H1 (cell line): Measurements from ENCODE around the gene DDC. TPM values are rescaled to one million over a fixed set of nuclear protein-coding genes. Genes with fewer than 3 reads are reported as not detected.

Source experiments
- CTCF ChIA-PET: fragments of 300-600 bp; sonication (Branson Sonifier 250); formaldehyde crosslinking; loops from one replicate; lab custom pipeline; 2021; ENCODE audit not compliant: partially characterized antibody; lab: Charles Lee
- POLR2A ChIA-PET: fragments of 300-600 bp; sonication (Branson Sonifier 250); formaldehyde crosslinking; loops from one replicate; lab custom pipeline; 2021; ENCODE audit warnings: inconsistent platforms; ENCODE audit not compliant: partially characterized antibody; lab: Charles Lee
- DNase-seq, 2 experiments: peaks; one replicate each; pipeline versions ENCODE4 v3.0.0 to v3.0.0-alpha.2; 2010 to 2022; ENCODE audit warnings: low spot score in 2 of 2, low read depth in 1 of 2, mixed read lengths in 1 of 2
- FAIRE-seq: peaks from 2 replicates; lab custom pipeline; 2011; peaks lifted over from hg19 to GRCh38; lab: Jason Lieb, UNC
- H2AFZ ChIP-seq: 2 replicates; pipeline ENCODE4 v1.8.1; 2012; ENCODE audit warnings: low read length, inconsistent platforms
- H2AK5ac ChIP-seq: 2 replicates; pipeline ENCODE4 v1.6.1; 2013; ENCODE audit warnings: low read depth, low read length
- H2BK120ac ChIP-seq: replicated peaks from 2 replicates; pipeline ENCODE3; 2013; ENCODE audit warnings: low read depth, low read length, inconsistent platforms
- H2BK12ac ChIP-seq: 2 replicates; pipeline ENCODE4 v1.6.1; 2013; ENCODE audit warnings: low read depth, low read length
- H2BK15ac ChIP-seq: 2 replicates; pipeline ENCODE4 v1.6.1; 2013; ENCODE audit warnings: low read length
- H2BK20ac ChIP-seq: 2 replicates; pipeline ENCODE4 v1.6.1; 2013; ENCODE audit warnings: low read length
- H2BK5ac ChIP-seq: 2 replicates; pipeline ENCODE4 v1.6.1; 2013; ENCODE audit warnings: low read depth, low read length
- H3K14ac ChIP-seq: 2 replicates; pipeline ENCODE4 v1.6.1; 2013; ENCODE audit warnings: inconsistent platforms; ENCODE audit not compliant: insufficient read length
- H3K18ac ChIP-seq: 2 replicates; pipeline ENCODE4 v1.6.1; 2013; ENCODE audit warnings: low read length; ENCODE audit errors: extremely low read depth
- H3K23ac ChIP-seq: 2 replicates; pipeline ENCODE4 v1.6.1; 2013; ENCODE audit warnings: inconsistent platforms; ENCODE audit not compliant: insufficient read length
- H3K23me2 ChIP-seq: 2 replicates; pipeline ENCODE4 v1.6.1; 2013; ENCODE audit warnings: low read depth, low read length
- H3K27ac ChIP-seq: 2 replicates; pipeline ENCODE4 v1.6.1; 2011; ENCODE audit warnings: low read depth, low read length, inconsistent platforms
- H3K27me3 ChIP-seq, 4 experiments: replicated peaks in 1 of 4; 1 replicate in 1 of 4; 2 replicates in 3 of 4; pipeline versions ENCODE4 v1.6.1 to v1.8.1; 2011 to 2013; ENCODE audit warnings: low read length in 3 of 4, mild to moderate bottlenecking in 3 of 4, inconsistent platforms in 2 of 4, mixed read lengths in 2 of 4, moderate library complexity in 1 of 4; ENCODE audit not compliant: control insufficient read depth in 3 of 4, insufficient read depth in 3 of 4; ENCODE audit errors: extremely low read depth in 1 of 4
- H3K36me3 ChIP-seq, 4 experiments: 2 replicates each; pipeline versions ENCODE4 v1.6.1 to v1.8.1; 2011 to 2013; ENCODE audit warnings: mild to moderate bottlenecking in 4 of 4, low read length in 3 of 4, moderate library complexity in 2 of 4, control low read depth in 1 of 4, inconsistent platforms in 1 of 4; ENCODE audit not compliant: insufficient read depth in 4 of 4, control insufficient read depth in 2 of 4
- H3K4ac ChIP-seq: replicated peaks from 2 replicates; pipeline ENCODE3; 2013; ENCODE audit warnings: low read length, low read depth, mixed read lengths, inconsistent platforms; ENCODE audit not compliant: insufficient read length
- H3K4me1 ChIP-seq, 4 experiments: replicated peaks in 1 of 4; 1 replicate in 1 of 4; 2 replicates in 3 of 4; pipeline versions ENCODE4 v1.6.1 to v1.8.1; 2011 to 2013; ENCODE audit warnings: low read length in 3 of 4, inconsistent platforms in 2 of 4, mixed read lengths in 1 of 4; ENCODE audit not compliant: insufficient read depth in 4 of 4, control insufficient read depth in 3 of 4
- H3K4me2 ChIP-seq, 2 experiments: 2 replicates each; pipeline versions ENCODE4 v1.6.1 to v1.8.1; 2011 to 2013; ENCODE audit warnings: low read depth in 2 of 2, low read length in 2 of 2, control low read depth in 1 of 2, inconsistent platforms in 1 of 2, mild to moderate bottlenecking in 1 of 2; ENCODE audit not compliant: insufficient read depth in 1 of 2
- H3K4me3 ChIP-seq, 4 experiments: fragments of 200-600, 300-600 bp in 1 of 4; sonication (generic), shearing (Covaris generic), sonication (Bioruptor Twin) in 1 of 4; 2 replicates each; pipeline versions ENCODE4 v1.5.1 to v1.8.1; 2011 to 2016; ENCODE audit warnings: low read length in 4 of 4, low read depth in 3 of 4, control low read depth in 2 of 4, inconsistent platforms in 2 of 4, mild to moderate bottlenecking in 2 of 4, mixed read lengths in 1 of 4, moderate library complexity in 1 of 4; ENCODE audit not compliant: insufficient read depth in 2 of 4; ENCODE audit errors: extremely low read depth in 1 of 4
- H3K56ac ChIP-seq: replicated peaks from 2 replicates; pipeline ENCODE3; 2013; ENCODE audit warnings: low read depth, mild to moderate bottlenecking, mixed read lengths, low read length, inconsistent platforms; ENCODE audit not compliant: insufficient read length
- H3K79me1 ChIP-seq: 2 replicates; pipeline ENCODE4 v1.6.1; 2013; ENCODE audit warnings: low read depth, low read length, control low read depth
- H3K79me2 ChIP-seq, 2 experiments: 2 replicates each; pipeline versions ENCODE4 v1.6.1 to v1.8.1; 2012 to 2013; ENCODE audit warnings: low read length in 2 of 2, mild to moderate bottlenecking in 2 of 2, inconsistent platforms in 1 of 2; ENCODE audit not compliant: insufficient read depth in 2 of 2, control insufficient read depth in 1 of 2
- H3K9ac ChIP-seq, 4 experiments: replicated peaks in 1 of 4; 1 replicate in 1 of 4; 2 replicates in 3 of 4; pipeline versions ENCODE4 v1.6.1 to v1.8.1; 2011 to 2013; ENCODE audit warnings: low read depth in 3 of 4, low read length in 3 of 4, control low read depth in 2 of 4, mild to moderate bottlenecking in 2 of 4, moderate library complexity in 2 of 4, inconsistent platforms in 1 of 4; ENCODE audit errors: extremely low read depth in 1 of 4
- H3K9me3 ChIP-seq, 2 experiments: 2 replicates each; pipeline versions ENCODE4 v1.6.1 to v1.8.1; 2012 to 2013; ENCODE audit warnings: mild to moderate bottlenecking in 2 of 2, moderate library complexity in 2 of 2, control low read depth in 1 of 2, inconsistent platforms in 1 of 2, low read depth in 1 of 2, low read length in 1 of 2, mixed read lengths in 1 of 2; ENCODE audit not compliant: insufficient read depth in 2 of 2
- H4K20me1 ChIP-seq, 2 experiments: replicated peaks in 1 of 2; 2 replicates each; pipeline versions ENCODE3 to v1.8.1; 2011 to 2013; ENCODE audit warnings: inconsistent platforms in 2 of 2, low read length in 2 of 2, mild to moderate bottlenecking in 1 of 2; ENCODE audit not compliant: insufficient read depth in 2 of 2, control insufficient read depth in 1 of 2
- H4K5ac ChIP-seq: 2 replicates; pipeline ENCODE4 v1.6.1; 2013; ENCODE audit warnings: low read length, low read depth, mixed read lengths, inconsistent platforms; ENCODE audit not compliant: insufficient read length
- H4K8ac ChIP-seq: 2 replicates; pipeline ENCODE4 v1.8.0; 2013; ENCODE audit warnings: mild to moderate bottlenecking, moderate library complexity, low read length, inconsistent platforms; ENCODE audit not compliant: insufficient read depth; ENCODE audit errors: extremely low read depth
- H4K91ac ChIP-seq: replicated peaks from 2 replicates; pipeline ENCODE3; 2013; ENCODE audit warnings: low read length, mixed read lengths, inconsistent platforms; ENCODE audit not compliant: insufficient read length
- CEBPB ChIP-seq: IDR thresholded peaks from 2 replicates; pipeline ENCODE4 v1.6.1; 2012; ENCODE audit warnings: low read depth, low read length
- CHD1 ChIP-seq: IDR thresholded peaks from 2 replicates; pipeline ENCODE4 v1.6.1; 2012; ENCODE audit warnings: low read depth, low read length, improper control_type of control experiment
- HDAC2 ChIP-seq, 2 experiments: fragments of 300-600 bp in 1 of 2; sonication (generic) in 1 of 2; IDR thresholded peaks; 2 replicates each; pipeline ENCODE4 v1.6.1; 2011 to 2012; ENCODE audit warnings: low read depth in 2 of 2, low read length in 2 of 2, mild to moderate bottlenecking in 2 of 2, moderate library complexity in 2 of 2, borderline replicate concordance in 1 of 2, inconsistent platforms in 1 of 2
- KDM1A ChIP-seq: fragments of 200-600, 300-600 bp; sonication (generic); IDR thresholded peaks from 2 replicates; pipeline ENCODE4 v1.7.1; 2016; ENCODE audit warnings: mild to moderate bottlenecking, low read length, borderline replicate concordance
- NRF1 ChIP-seq: IDR thresholded peaks from 2 replicates; pipeline ENCODE4 v1.6.1; 2011; ENCODE audit warnings: mild to moderate bottlenecking, low read depth, low read length, improper control_type of control experiment
- PHF8 ChIP-seq: fragments of 200-600 bp; sonication (generic); conservative IDR thresholded peaks from 2 replicates; pipeline ENCODE4 v1.7.1; 2012; ENCODE audit warnings: low read depth, mild to moderate bottlenecking, inconsistent platforms, low read length, moderate library complexity
- POLR2AphosphoS5 ChIP-seq: IDR thresholded peaks from 2 replicates; pipeline ENCODE4 v1.6.1; 2011; ENCODE audit warnings: low read depth, low read length
- POU5F1 ChIP-seq: IDR thresholded peaks from 2 replicates; pipeline ENCODE4 v1.6.1; 2011; ENCODE audit warnings: low read depth, mild to moderate bottlenecking, low read length, moderate library complexity
- RAD21 ChIP-seq, 2 experiments: IDR thresholded peaks in 1 of 2; conservative IDR thresholded peaks in 1 of 2; 2 replicates each; pipeline ENCODE4 v1.6.1; 2011; ENCODE audit warnings: low read depth in 2 of 2, low read length in 2 of 2, improper control_type of control experiment in 1 of 2, inconsistent platforms in 1 of 2, mild to moderate bottlenecking in 1 of 2, moderate library complexity in 1 of 2
- SAP30 ChIP-seq: fragments of 300-600 bp; sonication (generic); IDR thresholded peaks from 2 replicates; pipeline ENCODE4 v1.7.1; 2012; ENCODE audit warnings: low read length, moderate library complexity, mild to moderate bottlenecking, inconsistent platforms; ENCODE audit not compliant: insufficient read depth, insufficient replicate concordance
- SIX5 ChIP-seq: IDR thresholded peaks from 2 replicates; pipeline ENCODE4 v1.6.1; 2011; ENCODE audit warnings: mild to moderate bottlenecking, low read depth, low read length
- SRF ChIP-seq: IDR thresholded peaks from 2 replicates; pipeline ENCODE4 v1.6.1; 2011; ENCODE audit warnings: mild to moderate bottlenecking, low read depth, low read length, moderate library complexity
- TCF12 ChIP-seq: IDR thresholded peaks from 2 replicates; pipeline ENCODE4 v1.6.1; 2011; ENCODE audit warnings: low read depth, mild to moderate bottlenecking, low read length
- TEAD4 ChIP-seq: IDR thresholded peaks from 2 replicates; pipeline ENCODE4 v1.6.1; 2012; ENCODE audit warnings: low read depth, low read length, inconsistent platforms, mixed read lengths
- WGBS, 2 experiments: shearing (Covaris generic) in 1 of 2; methylation state at CpG; one replicate each; pipeline versions ENCODE4 v1.1.6 to v1.1.7; 2013 to 2015; ENCODE audit warnings: low lambda C conversion rate in 2 of 2, mixed read lengths in 2 of 2, inconsistent platforms in 1 of 2, low coverage in 1 of 2, missing lambda C conversion rate in 1 of 2; ENCODE audit not compliant: insufficient replicate concordance in 2 of 2, insufficient coverage in 1 of 2, insufficient read length in 1 of 2; ENCODE audit errors: extremely low coverage in 1 of 2, missing lambda C conversion rate in 1 of 2; 5-methylcytosine and 5-hydroxymethylcytosine counted together
- polyA plus RNA-seq, 7 experiments: library from polyadenylated mRNA; depleted of rRNA in 3 of 7; stranded (reverse) in 5 of 7; unstranded in 2 of 7; fragments of >200 nt in 5 of 7; fragments of 200-250 nt in 2 of 7; gene quantifications; 1 replicate in 5 of 7; 2 replicates in 1 of 7; 4 replicates in 1 of 7; pipeline versions ENCODE4 v1.2.1 to v1.2.3, GENCODE V29; 2011 to 2013; ENCODE audit warnings: missing spikeins in 2 of 7, mixed read lengths in 2 of 7
- total RNA-seq: library from RNA; stranded (reverse); fragmentation: NEBNext Ultra II Directional; extraction: Animal tissue kit (Norgen Biotek cat#: 25700); gene quantifications from 2 replicates; pipeline ENCODE4 v1.2.1, GENCODE V29; 2021

The DDC gene
- total and polyA plus RNA-seq, 2 of the 8 experiments (the other 6 are each of a cell fraction or from before 2014, with no cell fraction given): 0.05 TPM; not detected in 1

GRCh38 chr7:50533866-50534265 is 31.3 kb downstream of the DDC start:
- WGBS, 2 experiments: 95% methylated on average over 3 of the region's 3 CpGs; no CpG with 5 or more reads in 1 of the 2 experiments
- TF ChIP-seq RAD21 (IDR thresholded peaks at IDR 0.05 in 1 of 2, conservative IDR thresholded peaks at IDR 0.05 in 1 of 2; ENCODE audit: low read depth in 2 of 2, low read length in 2 of 2) (no peak), SAP30 (no peak), CEBPB (no peak), NRF1 (no peak), POU5F1 (no peak), POLR2AphosphoS5 (no peak), HDAC2 (IDR thresholded peaks at IDR 0.05; ENCODE audit: borderline replicate concordance in 1 of 2, low read depth in 2 of 2, low read length in 2 of 2) (no peak), KDM1A (no peak), SIX5 (no peak), TCF12 (no peak), SRF (no peak), PHF8 (no peak), CHD1 (no peak), TEAD4 (no peak)
- TF ChIP-seq, all 59 proteins: peak for 0

More at GRCh38 chr7:50533866-50534265, 31.3 kb downstream of the DDC start:
- H4K20me1 ChIP-seq: no peaks in the 10 kb centered on the region
- H3K56ac ChIP-seq: no peak overlapping the region
- no peaks in the 10 kb centered on the region for H3K79me2 ChIP-seq
- peaks cover 0 to 3% (median 2%) of the 10 kb centered on the region in 4 experiments; a peak in 3 of 7 replicates for H3K4me1 ChIP-seq
- H2BK120ac ChIP-seq: no peak overlapping the region
- H3K36me3 ChIP-seq: no peaks in the 10 kb centered on the region
- H3K4ac ChIP-seq: no peak overlapping the region
- no peaks in the 10 kb centered on the region for H3K27me3 ChIP-seq
- no peak overlapping the region for H2BK12ac ChIP-seq
- no peak for DNase-seq
- H3K4me2 ChIP-seq: no peak overlapping the region
- no peak overlapping the region; the same call in 1 of the 2 replicates for H4K8ac ChIP-seq
- no peak overlapping the region for H2BK5ac ChIP-seq
- no peak overlapping the region for H2AFZ ChIP-seq
- no peak overlapping the region for H3K9ac ChIP-seq
- H2BK15ac ChIP-seq: no peak overlapping the region
- H3K14ac ChIP-seq: no peak overlapping the region
- H3K4me3 ChIP-seq: no peak overlapping the region
- H3K79me1 ChIP-seq: no peaks in the 10 kb centered on the region; the same call in 1 of the 2 replicates
- no peak overlapping the region for H4K5ac ChIP-seq
- H3K27ac ChIP-seq: no peak overlapping the region
- FAIRE-seq: no peak
- H4K91ac ChIP-seq: no peak overlapping the region
- no peaks in the 10 kb centered on the region for H3K9me3 ChIP-seq
- H3K23me2 ChIP-seq: no peaks in the 10 kb centered on the region
- ChIA-PET CTCF (interaction anchor here (0.9 to 2.1 kb wide), 5 partner anchors 11 to 627 kb away, joined by 3 to 6 read pairs (median 4); no protein-coding TSS in a partner anchor), POLR2A (no interaction called here)
- H2AK5ac ChIP-seq: 0 out of 2 replicates have a peak overlapping the region, but pooled peaks have one; percentile 11
- H2BK20ac ChIP-seq: no peak overlapping the region
- no peak overlapping the region for H3K23ac ChIP-seq
- H3K18ac ChIP-seq: no peak overlapping the region
